KOPT-K1 (cell line): ENCODE results near the gene CXADR.

Experiments used
- H3K27ac ChIP-seq: fragments of 200-600 bp; sonication (generic); 2 replicates; pipeline ENCODE4 v1.5.1; 2016; ENCODE audit warnings: antibody characterized with exemption, mild to moderate bottlenecking, low read depth, low read length; ENCODE audit not compliant: poor library complexity, severe bottlenecking
- H3K36me3 ChIP-seq: fragments of 200-600 bp; sonication (generic); 2 replicates; pipeline ENCODE4 v1.5.1; 2017; ENCODE audit warnings: antibody characterized with exemption, mild to moderate bottlenecking, low read length, moderate library complexity; ENCODE audit not compliant: insufficient read depth
- H3K9me3 ChIP-seq: fragments of 200-600 bp; sonication (generic); 2 replicates; pipeline ENCODE4 v1.5.1; 2017; ENCODE audit warnings: antibody characterized with exemption, low read length, mild to moderate bottlenecking; ENCODE audit not compliant: insufficient read depth, poor library complexity, severe bottlenecking

The CXADR gene

DNA sequence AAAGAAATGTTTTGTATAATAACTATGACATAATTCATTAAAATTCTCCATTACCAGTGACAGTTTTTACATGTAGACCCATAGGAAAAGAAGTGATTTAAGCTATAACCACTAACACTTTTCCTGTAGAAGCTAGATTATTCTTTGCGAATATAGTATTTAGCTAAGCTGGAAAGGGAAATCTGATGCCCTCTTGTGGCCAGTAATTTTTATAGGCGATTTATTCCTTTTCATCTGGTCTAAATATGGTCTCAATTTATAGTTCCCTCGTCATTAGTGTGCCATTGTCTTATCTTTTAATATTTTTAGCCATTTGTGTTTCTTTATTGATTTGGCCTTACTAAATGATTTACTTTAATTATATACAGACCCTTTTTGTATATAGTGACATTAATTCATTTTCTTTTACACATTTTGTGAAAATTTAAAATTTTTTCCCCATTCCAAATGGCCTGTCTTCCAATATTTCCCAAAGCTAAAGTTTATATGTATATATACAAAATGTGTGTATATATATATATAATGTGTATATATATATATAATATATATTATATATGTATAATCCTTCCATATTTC, 73.1 kb downstream of the CXADR start:
- H3K9me3 ChIP-seq: no peaks in the 10 kb centered on the region
- peaks cover 8% of the 10 kb centered on the region for H3K36me3 ChIP-seq
- H3K27ac ChIP-seq: no peak overlapping the region

GRCh38 chr21:17590430-17590829, 77.6 kb downstream of the CXADR start:
- no peak overlapping the region for H3K27ac ChIP-seq
- peaks cover 53% of the 10 kb centered on the region for H3K36me3 ChIP-seq
- no peaks in the 10 kb centered on the region for H3K9me3 ChIP-seq

DNA sequence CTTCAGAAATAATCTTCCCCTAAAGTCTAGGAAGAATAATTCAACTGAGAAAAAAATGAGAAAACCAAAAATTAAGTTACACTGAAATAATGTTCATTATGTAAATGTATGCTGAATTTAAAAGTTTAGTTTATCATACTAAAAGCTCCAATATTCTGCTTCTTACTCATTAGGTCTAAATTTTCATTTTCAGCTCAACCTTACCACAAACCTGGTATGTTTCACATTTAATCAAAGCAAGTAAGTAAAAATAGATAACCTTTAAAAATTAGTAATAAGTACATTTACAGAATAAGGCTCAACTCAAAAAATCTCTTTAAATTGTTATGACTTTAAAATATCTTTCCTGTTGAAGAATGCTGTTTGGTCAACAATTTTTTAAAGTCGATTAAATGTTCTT, 84.8 kb downstream of the CXADR start:
- no peaks in the 10 kb centered on the region for H3K9me3 ChIP-seq
- peaks cover 99% of the 10 kb centered on the region for H3K36me3 ChIP-seq

GRCh38 chr21:17598437-17598836, 85.6 kb downstream of the CXADR start:
- Histone ChIP-seq H3K27ac (no peak overlapping the region), H3K9me3 (no peaks in the 10 kb centered on the region), H3K36me3 (peaks cover 99% of the 10 kb centered on the region)

More for the DNA sequence above, 84.8 kb downstream of the CXADR start:
- H3K27ac ChIP-seq: no peak overlapping the region

GRCh38 chr21:17602874-17603273, 90.0 kb downstream of the CXADR start:
- Histone ChIP-seq H3K27ac (no peak overlapping the region), H3K9me3 (no peaks in the 10 kb centered on the region), H3K36me3 (peaks cover 99% of the 10 kb centered on the region)

- Histone ChIP-seq H3K27ac (no peak overlapping the region), H3K36me3 (peaks cover 66% of the 10 kb centered on the region)
Observed at GRCh38 chr21:17607684-17608083, 94.8 kb downstream of the CXADR start.

GRCh38 chr21:17609681-17610080, 96.8 kb downstream of the CXADR start:
- Histone ChIP-seq H3K9me3 (no peaks in the 10 kb centered on the region), H3K27ac (no peak overlapping the region), H3K36me3 (peaks cover 46% of the 10 kb centered on the region)

More at GRCh38 chr21:17607684-17608083, 94.8 kb downstream of the CXADR start:
- H3K9me3 ChIP-seq: no peaks in the 10 kb centered on the region

DNA sequence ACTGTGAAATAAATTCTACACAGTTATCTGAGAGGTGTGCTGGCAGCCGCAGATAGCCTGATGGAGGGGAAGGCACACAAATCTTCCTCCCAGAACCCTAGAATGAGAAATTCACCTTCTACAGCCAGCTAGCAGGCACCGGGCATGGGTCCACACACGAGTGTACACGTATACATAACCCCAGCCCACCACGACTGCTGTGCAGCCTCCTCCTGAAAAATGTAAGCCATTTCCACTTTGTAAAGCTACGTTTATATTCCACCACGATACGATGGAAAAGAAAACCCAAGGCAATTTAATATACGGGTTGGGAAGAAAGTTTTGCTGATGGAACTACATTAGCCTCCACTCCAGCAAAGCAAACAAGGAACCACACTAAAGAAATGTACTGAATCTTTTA, 98.1 kb downstream of the CXADR start:
- Histone ChIP-seq H3K36me3 (peaks cover 34% of the 10 kb centered on the region), H3K9me3 (no peaks in the 10 kb centered on the region), H3K27ac (peak overlapping the region; percentile 81)

DNA sequence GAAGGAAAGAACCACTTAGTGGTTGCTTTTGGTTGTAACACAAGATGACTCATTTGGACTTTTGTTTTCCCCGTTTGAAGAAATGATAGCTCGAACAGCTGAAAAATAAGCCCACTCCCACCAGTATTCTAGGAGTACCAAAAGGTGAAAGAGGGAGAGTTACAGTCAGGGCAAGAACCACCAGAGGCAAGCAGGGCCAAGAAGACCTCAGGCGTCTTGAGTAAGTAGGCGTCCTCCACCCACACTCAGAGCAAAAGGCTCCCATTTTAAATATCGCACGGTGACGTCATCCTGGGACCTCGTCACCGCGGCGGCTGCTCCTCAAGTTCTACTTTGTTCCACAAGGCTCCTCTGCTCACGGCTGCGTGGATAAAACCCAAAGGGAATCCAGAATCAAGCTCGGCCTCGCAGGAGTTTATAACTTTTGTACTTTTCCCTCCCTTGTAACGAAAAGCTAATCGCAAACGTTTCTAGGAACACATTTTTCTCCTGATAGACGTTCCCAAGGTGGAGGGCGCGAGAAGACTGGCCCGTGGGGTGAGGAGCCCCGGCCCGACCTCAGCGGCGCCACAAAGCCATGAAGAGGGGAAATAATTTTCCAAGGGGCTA, 98.7 kb downstream of the CXADR start:
- Histone ChIP-seq H3K27ac (peak overlapping the region; percentile 81), H3K9me3 (no peaks in the 10 kb centered on the region), H3K36me3 (peaks cover 28% of the 10 kb centered on the region)

DNA sequence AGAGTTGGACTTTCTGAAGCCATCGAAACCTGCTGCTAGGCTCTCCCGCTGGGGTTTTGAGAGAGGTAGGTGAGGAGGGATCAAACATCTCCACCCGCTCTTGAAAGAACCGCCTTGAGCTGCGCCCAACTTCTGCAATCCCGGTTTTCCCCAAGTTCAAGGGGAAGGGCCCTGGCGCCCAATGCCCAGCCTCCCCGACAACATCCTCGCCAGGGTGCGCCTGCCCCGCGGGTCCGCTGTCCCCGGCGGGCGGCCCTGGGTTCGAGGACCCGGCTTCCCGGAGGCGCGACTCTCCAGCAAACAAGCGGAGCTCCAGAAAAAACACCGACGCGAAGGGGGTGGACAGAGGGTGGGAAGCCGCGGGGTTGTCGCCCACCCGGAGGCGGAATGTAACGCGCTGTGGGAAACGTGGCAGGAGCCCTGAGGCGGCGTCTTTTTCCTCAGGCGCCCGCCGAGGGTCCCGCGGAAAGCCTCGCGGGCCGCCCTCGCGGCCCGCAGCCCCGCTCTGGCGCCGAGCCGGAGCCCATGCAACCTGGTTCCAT, 99.3 kb downstream of the CXADR start:
- no peaks in the 10 kb centered on the region for H3K9me3 ChIP-seq
- H3K36me3 ChIP-seq: peaks cover 22% of the 10 kb centered on the region
- peak overlapping the region; percentile 81 for H3K27ac ChIP-seq

GRCh38 chr21:17612565-17613241, 99.9 kb downstream of the CXADR start, which contains the start of gene BTG3:
TSS of gene BTG3 (minus strand) at chr21:17612901. CDS start at chr21:17609144, 3,757 bp downstream.
- peak within 1 kb of the TSS; percentile 81 for H3K27ac ChIP-seq
- peaks cover 16% of the 10 kb centered on the region for H3K36me3 ChIP-seq

GRCh38 chr21:17613242-17613676, 100.4 kb downstream of the CXADR start:
- H3K27ac ChIP-seq: peak overlapping the region; percentile 81
- H3K9me3 ChIP-seq: no peaks in the 10 kb centered on the region
- peaks cover 10% of the 10 kb centered on the region for H3K36me3 ChIP-seq

More at GRCh38 chr21:17612565-17613241, 99.9 kb downstream of the CXADR start, which contains the start of gene BTG3:
- no peaks in the 10 kb centered on the region for H3K9me3 ChIP-seq

DNA sequence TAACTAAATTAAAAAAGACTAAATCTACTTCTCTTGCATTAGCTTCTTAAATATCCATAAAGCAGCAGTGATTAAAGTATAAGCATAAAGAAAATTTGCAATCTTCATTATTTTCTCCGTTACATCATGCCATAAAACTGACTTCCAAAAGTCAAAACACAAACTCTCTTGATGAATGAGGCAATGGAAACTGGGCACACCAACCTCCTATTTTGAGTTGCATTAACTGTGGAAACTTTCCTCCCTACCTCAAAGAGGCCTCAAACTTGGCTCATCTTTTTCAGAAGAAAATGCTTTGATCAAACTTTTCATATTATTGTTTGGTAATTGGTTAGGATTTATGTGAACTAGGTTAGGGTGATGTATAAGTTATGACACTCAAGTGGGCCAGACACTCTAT, 104.0 kb downstream of the CXADR start:
- Histone ChIP-seq H3K27ac (no peak overlapping the region), H3K9me3 (no peaks in the 10 kb centered on the region), H3K36me3 (no peaks in the 10 kb centered on the region)

DNA sequence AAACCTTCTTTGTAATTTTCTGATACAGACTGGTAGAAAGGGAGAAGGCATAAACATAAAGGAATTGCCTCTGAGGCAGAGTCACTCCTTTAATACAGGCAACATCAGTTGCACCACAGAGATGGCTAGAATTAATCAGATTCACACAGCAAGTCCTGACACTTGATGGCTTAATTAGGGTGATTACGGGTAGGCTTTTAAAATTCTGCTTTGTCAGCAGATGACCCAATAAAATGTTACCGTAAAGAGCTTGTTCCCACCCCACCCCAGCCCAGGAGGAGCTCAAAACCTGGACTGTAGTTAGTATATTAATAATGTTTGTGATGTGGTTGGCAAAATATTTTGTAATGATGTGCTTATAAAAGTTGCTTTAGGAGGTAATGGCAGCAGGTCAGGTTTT, 109.2 kb downstream of the CXADR start:
- H3K9me3 ChIP-seq: no peaks in the 10 kb centered on the region
- H3K27ac ChIP-seq: no peak overlapping the region
- H3K36me3 ChIP-seq: no peaks in the 10 kb centered on the region

GRCh38 chr21:17631195-17631594, 118.4 kb downstream of the CXADR start:
- Histone ChIP-seq H3K27ac (no peak overlapping the region), H3K36me3 (no peaks in the 10 kb centered on the region), H3K9me3 (no peaks in the 10 kb centered on the region)
